Activated CD4-positive, alpha-beta T cell treated with anti-CD3 and anti-CD28 coated beads, Interleukin-2, Interleukin-6, amounts not matched to agents 100 ng/mL and 50 ng/mL, durations not matched to agents 16 hours and 8 hours (primary cell): ENCODE data around the gene OR2V1.
"Not testable (repeated sequence)": the region's sequence is repeated elsewhere in the genome, so short reads cannot be mapped to it uniquely, and the experiment has no call there.

ENCODE experiments used
- DNase-seq: peaks from one replicate; pipeline ENCODE4 v3.0.0-alpha.2; 2020

The OR2V1 gene

DNA sequence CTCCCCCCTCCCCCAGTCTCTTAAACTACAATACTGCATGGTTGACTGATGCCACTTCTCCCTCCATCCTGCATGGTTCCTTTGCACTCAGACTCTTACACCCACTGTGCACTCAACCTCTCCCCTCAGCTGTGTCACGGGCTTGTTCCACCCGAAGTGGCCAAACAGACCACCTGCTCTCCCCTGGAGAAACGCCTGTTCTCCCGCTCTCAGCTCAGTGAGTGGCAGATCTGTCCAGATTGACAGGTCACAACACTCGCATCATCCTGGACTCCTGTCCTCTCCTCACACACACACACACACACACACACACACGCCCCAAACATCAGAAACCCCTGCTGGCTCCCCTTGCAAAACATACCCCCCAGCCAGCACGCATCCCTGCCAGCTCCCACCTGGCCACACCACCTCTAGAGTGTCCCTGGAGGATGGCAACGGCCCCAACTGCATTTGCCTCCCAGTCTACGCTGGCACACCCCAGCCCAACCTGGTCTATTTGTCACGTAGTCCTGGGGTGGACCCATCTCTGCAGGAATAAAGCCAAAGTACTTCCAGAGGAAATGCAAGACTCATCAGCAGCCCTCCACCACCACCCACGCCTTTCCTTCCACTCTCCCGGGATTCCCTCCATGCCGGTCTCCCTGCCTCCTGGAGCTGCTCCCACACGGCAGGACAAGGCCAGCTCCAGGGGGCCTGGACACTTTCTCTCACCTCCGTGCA is 2.9 kb downstream of the OR2V1 start:
- DNase-seq: no peak

DNA sequence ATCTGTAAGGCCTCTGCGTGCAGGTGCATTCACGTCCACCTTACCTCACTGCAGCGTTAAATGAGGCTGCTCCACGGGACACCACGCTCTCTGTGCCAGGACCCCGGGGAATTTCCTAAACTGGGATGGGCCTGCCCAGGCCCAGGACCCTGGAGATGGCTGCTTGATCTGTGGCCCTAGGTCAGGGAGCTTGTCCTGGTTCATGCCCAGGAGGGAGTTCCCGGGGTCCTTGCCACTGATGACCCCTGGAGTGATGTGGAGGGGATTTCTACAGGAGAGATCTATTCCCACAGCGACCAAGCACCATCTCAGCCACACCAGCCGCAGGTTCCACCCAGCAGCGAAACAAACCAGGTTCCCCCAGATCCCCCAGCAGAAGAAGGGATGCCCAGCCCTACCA is 3.5 kb downstream of the OR2V1 start:
- no peak for DNase-seq

DNA sequence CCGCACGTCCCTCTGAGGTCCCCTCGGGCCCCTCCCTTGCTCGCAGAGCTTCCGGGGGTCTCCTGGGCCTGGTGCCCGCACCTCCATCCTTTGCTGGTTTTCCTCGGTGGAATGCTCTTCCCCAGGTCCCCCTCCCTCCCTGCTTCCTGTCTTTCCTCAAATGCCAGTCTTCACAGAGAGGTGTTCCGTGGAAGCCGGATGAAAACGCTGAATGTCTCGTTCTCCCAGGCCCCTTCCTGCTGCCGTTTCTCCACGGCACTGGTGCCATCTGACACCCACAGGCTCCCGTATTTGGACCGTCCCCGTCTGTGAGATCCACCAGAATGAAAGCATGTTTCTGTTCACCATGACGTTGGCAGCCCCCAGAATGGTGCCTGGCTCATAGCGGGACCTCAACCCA is 4.1 kb downstream of the OR2V1 start:
- no peak for DNase-seq

DNA sequence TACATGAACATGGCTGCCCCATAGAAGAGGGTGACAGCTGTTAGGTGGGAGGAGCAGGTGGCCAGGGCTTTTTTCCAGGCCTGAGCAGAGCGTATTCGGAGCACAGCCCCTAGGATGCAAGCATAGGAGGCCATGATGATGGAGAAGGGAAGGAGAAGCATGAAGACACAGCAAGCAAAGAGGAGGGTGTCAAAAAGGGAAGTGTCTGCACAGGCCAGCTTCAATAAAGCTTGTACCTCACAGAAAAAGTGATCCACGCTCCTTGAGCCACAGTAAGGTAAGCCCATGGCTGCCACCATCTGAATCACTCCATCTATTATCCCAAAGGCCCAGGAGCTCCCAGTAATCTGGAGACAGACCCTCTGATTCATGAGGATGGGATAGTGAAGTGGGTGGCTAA is 6.4 kb downstream of the OR2V1 start:
- DNase-seq: no peak

DNA sequence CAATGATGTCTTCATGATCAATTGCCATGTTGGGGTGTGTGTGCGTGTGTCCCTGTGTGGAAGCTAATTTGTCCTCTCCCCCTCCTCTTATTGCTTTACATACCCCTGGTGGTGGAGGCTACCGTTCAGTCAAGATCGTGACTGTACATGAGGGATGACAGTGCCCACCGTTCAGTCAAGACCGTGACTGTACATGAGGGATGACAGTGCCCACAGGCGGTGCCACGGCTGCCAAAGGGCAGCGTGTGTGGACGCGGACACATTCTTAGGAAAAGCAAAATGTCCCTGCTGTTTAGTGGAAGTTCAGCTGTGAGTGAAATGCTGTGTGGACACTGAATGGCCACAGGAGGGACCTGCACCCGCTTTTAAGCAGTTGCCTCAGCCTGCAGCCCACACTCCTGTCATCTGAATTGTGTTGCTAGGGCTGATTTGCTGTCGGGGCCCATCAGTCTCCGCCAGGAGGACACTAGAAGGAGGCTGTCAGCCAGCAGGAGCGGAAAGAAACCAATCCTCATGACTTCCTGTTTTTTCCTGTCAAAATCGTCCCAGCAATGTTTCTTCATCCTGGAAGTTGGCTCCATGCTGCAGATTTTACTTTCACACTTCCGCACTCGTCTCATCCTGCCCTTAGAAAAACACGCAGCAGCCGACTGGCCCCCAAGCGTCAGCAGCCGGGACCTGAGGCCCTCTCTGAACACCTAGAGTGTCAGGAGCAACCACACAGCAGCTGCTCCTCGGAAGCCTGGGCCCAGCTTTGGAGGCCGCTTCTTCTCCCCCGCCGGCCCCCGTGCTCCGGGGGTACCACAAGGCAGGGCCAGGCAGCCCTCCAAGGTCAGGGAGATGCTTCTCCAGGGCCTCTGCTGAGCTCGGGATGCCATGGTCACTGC is 9.1 kb downstream of the OR2V1 start:
- DNase-seq: no peak

DNA sequence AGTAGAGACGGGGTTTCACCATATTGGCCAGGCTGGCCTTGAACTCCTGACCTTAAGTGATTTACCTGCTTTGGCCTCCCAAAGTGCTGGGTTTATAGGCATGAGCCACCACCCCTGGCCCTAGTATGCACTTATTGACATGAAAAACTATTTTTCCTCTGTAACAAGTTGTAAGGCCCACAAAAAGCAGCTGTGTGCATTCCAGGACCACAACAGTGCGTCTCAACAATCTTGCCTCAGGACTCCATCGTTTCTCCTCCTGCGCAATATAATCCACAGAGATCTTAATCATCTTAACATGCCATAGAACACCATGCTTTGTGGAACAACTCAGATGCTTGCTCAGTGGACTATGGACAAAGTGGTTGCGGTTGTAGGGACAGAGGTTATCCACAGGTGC is 10.2 kb downstream of the OR2V1 start:
- no peak for DNase-seq

DNA sequence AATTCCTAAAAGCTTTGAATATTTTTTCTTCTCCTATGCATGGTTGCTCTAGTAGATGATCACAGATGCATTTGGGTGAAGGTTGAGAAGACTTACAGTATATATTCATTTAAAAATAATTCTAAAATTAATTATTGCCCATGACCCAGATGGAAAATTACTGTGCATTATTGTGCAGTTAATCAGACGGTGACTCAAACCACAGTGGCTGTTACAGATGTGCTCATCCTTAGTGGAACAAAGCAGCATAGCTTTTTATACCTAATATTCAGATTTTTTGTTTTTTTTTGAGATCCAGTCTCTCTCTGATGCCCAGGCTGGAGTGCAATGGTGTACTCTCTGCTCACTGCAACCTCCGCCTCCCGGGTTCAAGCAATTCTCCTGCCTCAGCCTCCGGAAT is 10.7 kb downstream of the OR2V1 start:
- DNase-seq: no peak

DNA sequence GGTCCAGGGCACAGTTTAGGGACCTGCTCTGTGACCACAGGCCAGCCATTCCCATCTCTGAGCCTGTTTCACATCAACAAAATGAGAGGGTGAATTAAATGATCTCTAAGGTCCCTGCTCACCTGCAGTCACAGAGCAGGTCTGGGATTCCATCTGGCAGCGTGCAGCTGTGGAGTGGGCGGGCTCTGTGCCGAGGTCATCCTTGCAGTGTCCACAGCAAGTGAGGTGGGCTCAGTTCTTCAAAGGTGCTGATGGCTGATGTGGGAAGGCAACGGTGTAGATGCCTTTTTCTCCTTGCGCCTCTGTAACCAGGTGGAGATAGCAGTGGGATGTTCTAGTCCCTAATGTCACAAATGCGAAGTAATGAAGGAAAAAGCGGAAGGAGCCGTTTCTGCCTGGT is 11.9 kb downstream of the OR2V1 start:
- no peak for DNase-seq

DNA sequence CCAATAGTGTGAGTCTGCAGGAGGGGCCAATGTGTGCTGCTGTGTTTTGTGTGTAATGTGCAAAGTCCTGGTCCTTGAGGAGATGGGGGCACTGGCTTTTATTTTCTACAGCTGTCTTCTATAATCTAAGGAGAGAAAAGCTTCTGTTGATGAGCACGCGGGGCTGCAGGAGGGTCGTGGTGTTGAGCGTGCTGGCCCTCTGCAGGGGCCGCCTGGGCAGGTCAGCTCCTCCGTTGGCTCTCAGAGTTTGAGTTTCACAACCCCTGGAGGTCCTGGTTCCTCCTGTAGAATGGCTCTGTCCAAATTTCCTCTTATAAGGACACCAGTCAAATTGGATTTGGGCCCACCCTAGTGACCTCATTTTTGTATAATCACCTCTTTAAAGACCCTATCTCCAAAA is 12.6 kb downstream of the OR2V1 start:
- no peak for DNase-seq

DNA sequence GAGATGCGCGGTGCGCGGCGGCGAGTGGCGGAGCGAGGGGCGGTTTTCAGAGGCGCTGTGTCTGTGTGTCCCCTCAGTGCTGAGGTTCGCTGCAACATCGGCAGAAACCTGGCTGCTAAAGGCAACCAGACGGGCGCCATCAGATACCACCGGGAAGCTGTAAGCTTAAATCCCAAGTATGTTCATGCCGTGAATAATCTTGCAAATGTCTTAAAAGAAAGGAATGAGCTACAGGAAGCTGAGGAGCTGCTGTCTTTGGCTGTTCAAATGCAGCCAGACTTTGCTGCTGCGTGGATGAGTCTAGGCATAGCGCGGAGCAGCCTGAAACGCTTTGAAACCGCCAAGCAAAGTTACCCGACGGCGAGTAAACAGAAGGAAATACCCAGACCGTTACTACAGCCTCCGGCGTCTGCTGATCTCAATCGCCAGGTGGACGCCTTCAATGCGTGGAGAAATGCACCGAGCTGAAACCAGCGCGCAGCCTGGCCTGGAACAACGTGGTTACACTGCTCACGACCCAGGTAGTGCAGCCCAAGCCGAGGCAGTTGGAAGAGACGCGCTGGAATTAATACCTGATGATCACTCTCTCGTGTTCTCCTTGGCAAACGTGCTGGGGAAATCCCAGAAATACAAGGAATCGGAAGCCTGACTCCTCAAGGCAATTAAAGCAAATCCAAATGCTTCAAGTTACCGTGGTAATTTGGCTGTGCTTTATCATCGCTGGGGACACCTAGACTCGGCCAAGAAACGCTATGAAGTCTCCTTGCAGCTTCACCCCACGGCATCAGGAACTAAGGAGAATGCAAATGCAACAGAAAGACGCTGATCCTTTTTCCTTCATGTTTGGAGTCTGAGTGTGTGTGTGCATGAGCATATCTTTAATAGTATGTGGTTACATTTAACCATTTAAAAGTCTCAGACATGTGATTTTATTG is 15.9 kb downstream of the OR2V1 start:
- DNase-seq: no peak

DNA sequence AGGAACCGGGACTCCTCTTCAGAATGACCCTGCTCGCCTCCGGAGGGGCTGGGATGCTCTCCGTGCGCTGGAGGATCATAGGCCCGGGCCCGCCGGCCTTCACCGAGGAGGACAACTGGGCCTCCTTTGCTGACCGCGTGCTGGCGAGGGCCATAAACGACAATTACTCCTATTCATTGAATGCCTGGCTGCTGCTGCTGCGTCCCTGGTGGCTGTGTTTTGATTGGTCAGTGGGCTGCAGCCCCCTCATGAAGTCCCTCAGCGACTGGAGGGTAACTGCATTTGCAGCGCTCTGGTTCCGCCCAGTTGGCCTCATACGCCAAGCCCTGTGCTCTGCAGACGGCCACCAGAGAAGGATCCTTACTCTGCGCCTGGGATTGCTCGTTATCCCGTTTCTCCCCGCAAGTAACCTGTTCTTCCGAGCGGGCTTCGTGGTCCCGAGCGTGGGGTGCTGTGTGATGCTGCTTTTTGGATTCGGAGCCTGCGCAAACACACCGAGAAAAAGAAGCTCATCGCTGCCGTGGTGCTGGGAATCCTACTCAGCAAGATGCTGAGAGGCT is 16.6 kb downstream of the OR2V1 start:
- no peak for DNase-seq

DNA sequence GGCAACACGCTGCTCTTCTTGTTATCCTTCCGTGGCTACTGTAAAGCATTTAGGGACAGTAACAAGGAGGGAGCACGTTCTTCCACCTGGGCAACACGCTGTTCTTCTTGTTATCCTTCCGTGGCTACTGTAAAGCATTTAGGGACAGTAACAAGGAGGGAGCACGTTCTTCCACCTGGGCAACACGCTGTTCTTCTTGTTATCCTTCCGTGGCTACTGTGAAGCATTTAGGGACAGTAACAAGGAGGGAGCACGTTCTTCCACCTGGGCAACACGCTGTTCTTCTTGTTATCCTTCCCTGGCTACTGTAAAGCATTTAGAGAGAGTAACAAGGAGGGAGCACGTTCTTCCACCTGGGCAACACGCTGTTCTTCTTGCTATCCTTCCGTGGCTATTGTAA is 17.4 kb downstream of the OR2V1 start:
- not testable (repeated sequence) for DNase-seq

DNA sequence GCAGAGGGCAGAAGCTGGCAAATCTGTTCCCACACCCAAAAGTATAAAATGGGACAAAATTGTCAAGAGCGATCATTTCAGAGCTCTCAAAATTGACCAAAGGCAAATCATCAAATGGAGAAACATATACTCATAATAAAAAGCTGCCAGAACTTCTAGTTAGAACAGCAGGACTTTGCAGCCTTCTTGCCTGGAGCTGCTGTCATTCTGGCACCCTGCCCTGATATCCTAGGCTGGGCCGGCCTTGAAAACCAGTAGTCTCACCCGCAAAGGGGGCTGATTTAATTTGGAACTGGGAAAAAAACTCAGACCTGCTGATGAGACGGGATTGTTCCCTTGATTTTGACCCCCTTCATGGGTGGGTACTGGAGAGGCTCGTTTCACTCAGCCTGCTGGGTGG is 18.5 kb downstream of the OR2V1 start:
- DNase-seq: no peak

DNA sequence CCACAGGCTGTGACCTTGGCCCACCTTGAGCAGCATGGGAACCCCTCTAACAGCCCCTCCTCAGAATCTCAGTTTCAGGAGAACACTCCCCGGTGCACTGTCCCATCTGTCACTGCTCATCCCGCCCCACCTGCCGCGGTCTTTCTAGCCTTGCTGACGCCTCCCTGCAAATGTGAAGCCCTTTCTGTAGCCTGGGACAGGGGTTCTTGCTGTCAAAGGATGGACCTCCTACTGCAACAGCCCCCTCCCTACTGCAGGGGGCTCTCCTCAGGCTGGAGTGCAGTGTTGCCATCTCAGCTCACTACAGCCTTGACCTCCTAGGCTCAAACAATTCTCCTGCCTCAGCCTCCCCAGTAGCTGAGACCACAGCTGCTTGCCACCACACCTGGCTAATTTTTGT is 20.0 kb downstream of the OR2V1 start:
- no peak for DNase-seq

DNA sequence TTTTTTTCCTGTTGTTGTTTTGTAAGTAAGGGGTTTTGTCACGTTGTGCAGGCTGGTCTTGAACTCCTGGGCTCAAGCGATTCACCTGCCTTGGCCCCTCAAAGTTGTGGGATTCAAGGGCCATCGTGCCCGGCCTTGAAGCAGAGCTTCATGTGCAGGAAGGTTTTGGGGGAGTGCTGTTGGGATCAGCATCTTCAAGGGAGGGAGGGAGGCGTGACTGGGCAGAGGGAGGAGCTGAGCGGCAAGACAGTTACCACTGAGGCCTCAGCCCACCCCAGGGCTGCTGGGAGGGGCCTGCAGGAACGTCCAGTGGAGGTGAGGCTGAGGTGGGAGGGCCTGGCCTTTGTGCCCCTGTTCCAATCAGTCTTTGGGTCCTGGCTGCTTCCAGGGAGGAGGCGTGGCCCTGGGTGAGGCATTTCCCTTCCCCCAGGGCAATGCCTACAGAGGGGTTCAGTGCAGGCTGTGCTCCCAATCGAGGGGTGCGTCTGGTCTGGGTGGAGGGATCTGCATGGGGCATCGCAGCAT is 21.4 kb downstream of the OR2V1 start:
- DNase-seq: no peak

DNA sequence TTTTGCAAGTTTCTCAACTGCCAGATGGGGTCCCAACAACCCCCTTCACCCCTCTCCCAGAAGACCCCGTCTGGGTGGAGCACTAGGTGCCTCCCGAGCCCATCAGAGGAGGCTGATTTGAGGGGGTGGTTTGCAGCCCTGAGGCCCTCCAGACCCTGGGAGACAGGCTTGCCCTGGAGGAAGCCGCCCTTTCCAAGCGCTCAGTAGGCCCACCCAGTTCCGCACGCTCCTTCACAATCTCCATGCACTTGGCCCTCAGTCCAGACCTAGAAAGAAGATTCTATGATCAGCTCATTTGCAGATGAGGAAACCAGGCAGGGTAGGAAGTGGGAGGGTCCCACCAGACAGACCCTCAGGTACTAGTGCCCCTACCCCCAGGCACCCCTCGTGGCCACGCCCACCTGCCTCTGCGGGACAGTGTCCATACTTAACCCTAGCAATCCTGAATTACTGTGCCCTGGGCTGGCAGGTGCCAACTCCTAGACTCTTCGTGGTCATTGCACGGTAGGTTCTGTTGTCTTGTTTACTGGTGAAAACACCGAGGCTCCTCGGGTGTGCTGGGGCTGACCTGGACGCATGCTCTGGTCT is 22.3 kb downstream of the OR2V1 start:
- no peak for DNase-seq

DNA sequence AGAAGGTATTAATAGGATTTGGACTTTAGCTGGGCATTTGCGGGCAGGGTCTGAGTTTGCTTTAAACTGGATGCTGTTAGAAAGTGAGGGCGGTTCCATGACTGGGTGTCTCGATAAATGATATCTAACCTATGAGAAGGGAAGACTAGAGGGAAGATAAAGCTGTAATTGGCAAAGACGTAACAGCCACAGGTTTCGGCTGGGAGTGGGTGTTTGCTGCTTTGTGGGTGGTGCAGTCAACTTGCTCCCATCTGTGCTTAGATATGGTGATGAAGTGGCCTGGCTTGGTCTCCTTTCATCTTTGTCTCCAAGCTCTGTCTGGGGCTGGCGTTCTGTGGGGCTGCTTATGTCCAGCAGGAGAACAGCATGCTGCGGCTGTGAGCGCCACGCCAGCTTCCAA is 23.3 kb downstream of the OR2V1 start:
- DNase-seq: no peak

DNA sequence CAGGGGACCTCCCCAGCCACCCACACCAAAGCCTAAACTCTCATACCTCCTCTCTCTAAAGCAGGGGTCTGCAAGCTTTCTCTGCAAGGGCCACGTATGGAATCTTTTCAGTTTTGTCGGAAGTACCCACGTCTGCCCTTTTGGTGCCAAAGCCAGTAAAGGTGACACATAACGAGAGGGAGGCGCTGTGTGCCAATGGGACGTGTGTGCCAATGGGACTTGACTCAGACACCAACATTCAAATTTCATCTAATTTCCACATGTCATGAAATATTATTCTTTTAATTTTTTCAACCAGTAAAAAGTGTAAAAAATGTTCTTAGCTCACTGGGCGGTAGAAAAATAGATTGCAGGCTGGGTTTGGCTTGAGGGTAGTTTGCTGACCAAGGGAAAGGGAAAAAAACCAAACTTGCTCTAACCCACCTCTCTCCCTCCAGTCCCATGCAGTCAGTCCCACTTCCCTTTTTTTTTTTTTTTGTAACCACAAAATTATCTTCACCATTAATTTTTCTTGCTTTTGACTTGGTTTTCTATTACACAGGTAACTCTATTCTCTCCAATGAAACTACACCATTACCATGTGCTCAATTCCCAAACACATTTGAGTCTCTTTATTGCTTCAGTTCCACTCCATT is 25.5 kb downstream of the OR2V1 start:
- no peak for DNase-seq

DNA sequence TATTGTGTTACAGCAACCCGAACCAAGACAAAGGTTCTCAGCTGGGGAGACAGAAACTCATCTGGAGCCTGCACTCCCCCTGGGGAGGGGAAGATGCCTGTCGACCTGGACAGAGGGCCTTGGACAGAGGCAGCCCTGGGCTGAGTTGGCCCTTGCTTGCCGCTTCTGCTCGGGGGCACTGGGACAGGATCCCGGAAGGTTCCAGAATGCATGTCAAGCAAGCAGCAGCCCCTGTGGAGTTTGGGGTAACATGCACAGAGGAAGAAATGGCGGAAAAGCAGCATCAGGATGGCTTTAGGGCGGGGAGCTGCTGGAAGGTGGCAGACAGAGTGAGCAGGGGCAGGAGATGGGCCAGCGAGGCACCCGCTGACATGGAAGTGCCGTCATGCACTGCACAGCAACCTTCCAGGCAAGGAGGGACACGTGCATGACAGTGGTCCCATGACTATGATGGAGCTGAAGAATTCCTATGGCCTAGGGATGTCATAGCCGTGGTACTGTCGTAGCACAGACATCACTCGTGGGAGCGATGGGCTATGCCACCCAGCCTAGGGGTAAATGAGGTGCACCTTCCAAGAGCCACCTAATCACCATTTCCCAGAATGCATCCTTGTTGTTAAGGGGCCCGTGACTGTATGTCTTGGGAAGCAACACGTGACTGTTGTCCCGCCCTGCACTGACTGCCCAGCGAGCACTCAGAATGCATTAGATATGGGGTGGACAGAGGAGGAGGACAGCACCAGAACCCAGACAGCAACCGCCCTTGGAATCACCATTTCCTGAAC is 26.2 kb downstream of the OR2V1 start:
- not testable (repeated sequence) for DNase-seq

DNA sequence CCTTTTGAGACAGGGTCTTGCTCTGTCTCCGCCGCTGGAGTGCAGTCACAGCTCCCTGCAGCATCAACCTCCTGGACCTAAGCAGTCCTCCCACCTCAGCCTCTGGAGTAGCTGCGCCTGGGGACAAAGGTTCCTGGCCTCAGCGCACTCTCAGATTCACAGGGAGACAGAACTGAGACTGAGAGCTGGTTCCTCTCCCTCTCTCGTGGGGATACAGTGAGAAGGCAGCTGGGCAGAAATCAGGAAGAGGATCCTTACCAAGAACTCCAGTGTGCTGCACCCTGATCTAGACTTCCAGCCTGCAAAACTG is 26.8 kb downstream of the OR2V1 start:
- DNase-seq: not testable (repeated sequence)
